PC-3 (cell line): Measurements from ENCODE around the gene OR1I1. TPM values are rescaled to one million over a fixed set of nuclear protein-coding genes. Genes with fewer than 3 reads are reported as not detected.

Source experiments
- ATAC-seq: fragments of 200-7000 bp; cut with Tn5 transposase; 2 replicates; pipeline ENCODE4 v1.9.1; 2020; ENCODE audit warnings: mild to moderate bottlenecking, moderate library complexity
- BruUV-seq: library from RNA; stranded (reverse); fragments of 400-500 nt; replicated peaks from 2 replicates; lab custom pipeline; 2021; lab: Mats Ljungman, UMichigan
- CTCF ChIA-PET: fragments of 300-600 bp; sonication (Branson Sonifier 250); formaldehyde crosslinking; loops from one replicate; lab custom pipeline; 2022; ENCODE audit warnings: antibody characterized with exemption; lab: Charles Lee
- POLR2A ChIA-PET: fragments of 300-600 bp; sonication (Branson Sonifier 250); formaldehyde crosslinking; loops from one replicate; lab custom pipeline; 2022; ENCODE audit warnings: antibody characterized with exemption; ENCODE audit not compliant: unreplicated experiment; lab: Charles Lee
- DNase-seq: peaks from one replicate; pipeline ENCODE4 v3.0.0-alpha.2; 2015
- H2AFZ ChIP-seq: fragments of 300-600 bp; sonication (generic); 2 replicates; pipeline ENCODE4 v1.6.0; 2016; ENCODE audit warnings: antibody characterized with exemption, low read length
- H3F3A ChIP-seq: fragments of 300-600 bp; sonication (generic); one replicate; pipeline ENCODE4 v1.6.0; 2017; ENCODE audit warnings: antibody characterized with exemption, low read length, control low read depth, mild to moderate bottlenecking; ENCODE audit not compliant: unreplicated experiment
- H3K27ac ChIP-seq: fragments of 300-600 bp; sonication (generic); 2 replicates; pipeline ENCODE4 v1.5.1; 2016; ENCODE audit warnings: mild to moderate bottlenecking, low read length
- H3K27me3 ChIP-seq: fragments of 300-600 bp; sonication (generic); 2 replicates; pipeline ENCODE4 v1.6.1; 2016; ENCODE audit warnings: low read length, mixed read lengths
- H3K36me3 ChIP-seq: fragments of 300-600 bp; sonication (generic); 2 replicates; pipeline ENCODE4 v1.6.1; 2016; ENCODE audit warnings: low read depth, mixed run types, low read length, mixed read lengths
- H3K4me1 ChIP-seq: fragments of 300-600 bp; sonication (generic); 2 replicates; pipeline ENCODE4 v1.5.1; 2016; ENCODE audit warnings: low read length; ENCODE audit not compliant: insufficient read depth
- H3K4me2 ChIP-seq: fragments of 300-600 bp; sonication (generic); 2 replicates; pipeline ENCODE4 v1.6.0; 2016; ENCODE audit warnings: low read length
- H3K4me3 ChIP-seq: fragments of 300-600 bp; sonication (generic); 2 replicates; pipeline ENCODE4 v1.5.1; 2016; ENCODE audit warnings: mild to moderate bottlenecking, low read length, mixed read lengths
- H3K79me2 ChIP-seq: fragments of 300-600 bp; sonication (generic); 2 replicates; pipeline ENCODE4 v1.6.1; 2017; ENCODE audit warnings: low read length, mixed read lengths
- H3K9ac ChIP-seq: fragments of 300-600 bp; sonication (generic); 2 replicates; pipeline ENCODE4 v1.6.0; 2016; ENCODE audit warnings: mild to moderate bottlenecking, low read length
- H3K9me2 ChIP-seq: fragments of 300-600 bp; sonication (generic); replicated peaks from 2 replicates; pipeline ENCODE4 v1.6.1; 2016; ENCODE audit warnings: mixed run types, low read length, mixed read lengths
- H3K9me3 ChIP-seq: fragments of 300-600 bp; sonication (generic); 2 replicates; pipeline ENCODE4 v1.6.1; 2016; ENCODE audit warnings: low read length, mixed read lengths
- H4K20me1 ChIP-seq: fragments of 300-600 bp; sonication (generic); 2 replicates; pipeline ENCODE4 v1.6.1; 2016; ENCODE audit warnings: low read length, mixed read lengths
- EZH2 ChIP-seq: fragments of 300-600 bp; sonication (generic); IDR thresholded peaks from one replicate; pipeline ENCODE4 v1.6.1; 2017; ENCODE audit warnings: antibody characterized with exemption, mild to moderate bottlenecking, low read length; ENCODE audit not compliant: unreplicated experiment
- EZH2phosphoT487 ChIP-seq: fragments of 300-600 bp; sonication (generic); IDR thresholded peaks from 2 replicates; pipeline ENCODE4 v1.6.1; 2018; ENCODE audit warnings: mild to moderate bottlenecking, antibody characterized with exemption, low read length, borderline replicate concordance
- intact Hi-C: fragments of 100-400 bp; cut with micrococcal nuclease; formaldehyde crosslinking; loops from 2 replicates; pipeline ENCODE4 v1.9.0; 2023
- total RNA-seq: library from RNA; depleted of rRNA; stranded (reverse); fragments of >200 nt; gene quantifications from 2 replicates; pipeline ENCODE4 v1.2.3, GENCODE V29; 2014
- TF ChIP-seq, protein P1 (sequence below): fragments of 300-600 bp; sonication (generic); conservative IDR thresholded peaks from 2 replicates; pipeline ENCODE4 v1.5.1; 2017; ENCODE audit warnings: antibody characterized with exemption, low read depth, mild to moderate bottlenecking, low read length

OR1I1 gene
- total RNA-seq, 1 experiment from 2014 or later = not detected

DNA sequence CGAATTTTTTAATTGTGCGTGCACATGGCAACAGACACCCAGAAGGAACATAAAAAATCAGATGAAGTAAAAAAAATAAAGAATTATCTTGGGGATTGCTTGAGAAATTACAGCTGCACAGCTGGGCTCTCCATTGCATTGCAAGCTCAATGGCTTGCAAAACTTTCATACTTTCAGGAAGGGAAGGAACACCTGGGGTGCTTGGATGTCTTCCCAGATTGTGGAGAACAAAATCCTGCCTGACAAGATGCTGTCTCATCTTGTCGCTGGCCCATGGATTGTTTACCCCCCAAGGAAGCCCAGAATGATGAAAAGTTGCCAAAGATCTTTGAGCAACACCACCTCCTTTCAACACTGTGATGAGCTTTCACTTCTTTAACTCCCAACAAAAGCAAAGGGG lies 43.7 kb upstream of the OR1I1 start:
- Histone ChIP-seq H3K27ac (no peak overlapping the region), H4K20me1 (no peaks in the 10 kb centered on the region), H3K79me2 (no peaks in the 10 kb centered on the region), H3F3A (no peaks in the 10 kb centered on the region), H3K4me1 (peaks cover 30% of the 10 kb centered on the region), H3K36me3 (no peaks in the 10 kb centered on the region), H3K9me3 (no peaks in the 10 kb centered on the region), H3K9ac (no peak overlapping the region), H3K4me3 (no peak overlapping the region), H3K27me3 (no peaks in the 10 kb centered on the region), H3K4me2 (peak overlapping the region; percentile 45), H2AFZ (no peak overlapping the region), H3K9me2 (no peaks in the 10 kb centered on the region)
- POLR2A ChIA-PET = no interaction called here
- DNase-seq = peak; percentile 93
- peak; percentile 60 for ATAC-seq
- intact Hi-C loops = no loop called here
- CTCF ChIA-PET = no interaction called here
- no peak for TF ChIP-seq EZH2phosphoT487
- no peak for TF ChIP-seq EZH2
- TF ChIP-seq, protein P1, sequence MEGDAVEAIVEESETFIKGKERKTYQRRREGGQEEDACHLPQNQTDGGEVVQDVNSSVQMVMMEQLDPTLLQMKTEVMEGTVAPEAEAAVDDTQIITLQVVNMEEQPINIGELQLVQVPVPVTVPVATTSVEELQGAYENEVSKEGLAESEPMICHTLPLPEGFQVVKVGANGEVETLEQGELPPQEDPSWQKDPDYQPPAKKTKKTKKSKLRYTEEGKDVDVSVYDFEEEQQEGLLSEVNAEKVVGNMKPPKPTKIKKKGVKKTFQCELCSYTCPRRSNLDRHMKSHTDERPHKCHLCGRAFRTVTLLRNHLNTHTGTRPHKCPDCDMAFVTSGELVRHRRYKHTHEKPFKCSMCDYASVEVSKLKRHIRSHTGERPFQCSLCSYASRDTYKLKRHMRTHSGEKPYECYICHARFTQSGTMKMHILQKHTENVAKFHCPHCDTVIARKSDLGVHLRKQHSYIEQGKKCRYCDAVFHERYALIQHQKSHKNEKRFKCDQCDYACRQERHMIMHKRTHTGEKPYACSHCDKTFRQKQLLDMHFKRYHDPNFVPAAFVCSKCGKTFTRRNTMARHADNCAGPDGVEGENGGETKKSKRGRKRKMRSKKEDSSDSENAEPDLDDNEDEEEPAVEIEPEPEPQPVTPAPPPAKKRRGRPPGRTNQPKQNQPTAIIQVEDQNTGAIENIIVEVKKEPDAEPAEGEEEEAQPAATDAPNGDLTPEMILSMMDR = no peak
- BruUV-seq = no TSS peak

DNA sequence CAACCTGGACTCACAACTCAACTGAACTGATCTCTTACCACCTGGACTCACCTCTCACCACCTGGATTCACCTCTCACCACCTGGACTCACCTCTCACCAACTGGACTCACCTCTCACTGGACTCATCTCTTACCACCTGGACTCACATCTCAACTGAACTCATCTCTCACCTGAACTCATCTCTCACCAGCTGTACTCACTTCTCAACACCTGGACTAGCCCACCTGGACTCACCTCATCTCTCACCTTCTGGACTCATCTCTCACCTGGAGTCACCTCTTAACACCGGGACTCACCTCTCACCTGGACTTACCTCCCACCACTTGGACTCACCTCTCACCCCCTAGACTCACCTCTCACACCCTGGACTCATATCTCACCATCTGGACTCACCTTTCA lies 40.0 kb upstream of the OR1I1 start:
- Histone ChIP-seq H3K27me3 (no peaks in the 10 kb centered on the region), H3K27ac (no peak overlapping the region), H3K4me2 (no peak overlapping the region), H3K9me2 (no peaks in the 10 kb centered on the region), H4K20me1 (no peaks in the 10 kb centered on the region), H3K4me3 (no peak overlapping the region), H3K79me2 (no peaks in the 10 kb centered on the region), H3F3A (no peaks in the 10 kb centered on the region), H3K4me1 (peaks cover 21% of the 10 kb centered on the region), H3K36me3 (no peaks in the 10 kb centered on the region), H2AFZ (no peak overlapping the region), H3K9ac (no peak overlapping the region), H3K9me3 (no peaks in the 10 kb centered on the region)
- ATAC-seq (no peak), DNase-seq (no peak)
- no peak for TF ChIP-seq EZH2phosphoT487
- TF ChIP-seq, protein P1 = no peak
- BruUV-seq = no TSS peak
- intact Hi-C loops = no loop called here
- ChIA-PET CTCF (no interaction called here), POLR2A (no interaction called here)

DNA sequence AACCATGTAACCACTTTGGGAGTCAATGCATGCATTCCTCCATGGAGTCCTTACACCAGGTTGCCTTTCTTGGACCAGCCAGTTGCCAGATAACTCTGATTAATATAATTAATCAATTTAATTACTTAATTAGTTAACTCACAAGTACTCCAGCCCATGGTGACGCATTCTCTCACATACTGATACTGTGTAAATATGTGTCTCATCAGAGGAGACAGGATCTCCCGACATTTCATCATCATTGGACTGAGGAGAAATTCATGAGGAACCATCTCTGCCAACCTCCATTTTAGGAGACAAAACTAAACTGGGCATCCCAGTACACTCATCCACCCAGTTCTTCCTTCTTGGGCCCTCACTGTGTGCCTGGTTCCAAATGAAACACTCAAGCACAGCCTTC lies 39.2 kb upstream of the OR1I1 start:
- Histone ChIP-seq H3K4me3 (no peak overlapping the region), H3K4me2 (no peak overlapping the region), H3K27ac (no peak overlapping the region), H3K9me2 (no peaks in the 10 kb centered on the region), H3K27me3 (no peaks in the 10 kb centered on the region), H3K79me2 (no peaks in the 10 kb centered on the region), H3K4me1 (peaks cover 13% of the 10 kb centered on the region), H3K36me3 (no peaks in the 10 kb centered on the region), H3K9me3 (no peaks in the 10 kb centered on the region), H3K9ac (no peak overlapping the region), H4K20me1 (no peaks in the 10 kb centered on the region), H3F3A (no peaks in the 10 kb centered on the region), H2AFZ (no peak overlapping the region)
- CTCF ChIA-PET = no interaction called here
- POLR2A ChIA-PET = no interaction called here
- no peak for TF ChIP-seq EZH2
- no peak for TF ChIP-seq EZH2phosphoT487
- TF ChIP-seq, protein P1 = no peak
- no peak for DNase-seq
- intact Hi-C loops = no loop called here
- ATAC-seq = no peak
- no TSS peak for BruUV-seq
